Neural crest cell (in vitro differentiated cells): ENCODE data around the gene TFAP2D. TPM values are rescaled to one million over a fixed set of nuclear protein-coding genes. Genes with fewer than 3 reads are reported as not detected.

Source experiments
- DNase-seq: peaks from one replicate; pipeline ENCODE4 v3.0.0; 2021; ENCODE audit warnings: low read depth, mixed read lengths, low spot score
- H3K27ac Mint-ChIP-seq: one replicate; pipeline ENCODE4 v1.8.0; 2021; ENCODE audit warnings: mild to moderate bottlenecking, mixed read lengths; ENCODE audit not compliant: unreplicated experiment
- H3K27me3 Mint-ChIP-seq: 2 replicates; pipeline ENCODE4 v1.8.0; 2021; ENCODE audit warnings: low read depth, mild to moderate bottlenecking, mixed read lengths
- H3K36me3 Mint-ChIP-seq: 2 replicates; pipeline ENCODE4 v1.8.0; 2021; ENCODE audit warnings: low read depth, mild to moderate bottlenecking, mixed read lengths
- H3K4me1 Mint-ChIP-seq: 2 replicates; pipeline ENCODE4 v1.8.0; 2021; ENCODE audit warnings: mixed read lengths
- H3K4me3 Mint-ChIP-seq: one replicate; pipeline ENCODE4 v1.8.0; 2021; ENCODE audit warnings: mild to moderate bottlenecking, mixed read lengths
- H3K9me3 Mint-ChIP-seq: 2 replicates; pipeline ENCODE4 v1.8.0; 2021; ENCODE audit warnings: mixed read lengths
- CTCF ChIP-seq: fragments of 200-600 bp; sonication (generic); conservative IDR thresholded peaks from 2 replicates; pipeline ENCODE4 v1.5.0; 2021; ENCODE audit warnings: antibody characterized with exemption, mild to moderate bottlenecking
- total RNA-seq: library from RNA; stranded (reverse); gene quantifications from 2 replicates; pipeline ENCODE4 v1.2.1, GENCODE V29; 2021

Gene TFAP2D
- total RNA-seq, 1 donor from 2014 or later, result not detected

- DNase-seq, result no peak
- Mint-ChIP-seq H3K9me3 (no peaks in the 10 kb centered on the region), H3K27me3 (peaks cover 83% of the 10 kb centered on the region), H3K4me3 (no peak overlapping the region), H3K36me3 (no peaks in the 10 kb centered on the region), H3K27ac (no peak overlapping the region), H3K4me1 (no peaks in the 10 kb centered on the region)
- no peak for TF ChIP-seq CTCF
Observed at GRCh38 chr6:50742161-50742560, 28.8 kb downstream of the TFAP2D start.

GRCh38 chr6:50744976-50745375, 31.6 kb downstream of the TFAP2D start:
- Mint-ChIP-seq H3K9me3 (no peaks in the 10 kb centered on the region), H3K4me1 (no peaks in the 10 kb centered on the region), H3K27me3 (peaks cover 78% of the 10 kb centered on the region), H3K4me3 (no peak overlapping the region), H3K27ac (no peak overlapping the region), H3K36me3 (no peaks in the 10 kb centered on the region)
- DNase-seq, result no peak
- TF ChIP-seq CTCF, result no peak

DNA sequence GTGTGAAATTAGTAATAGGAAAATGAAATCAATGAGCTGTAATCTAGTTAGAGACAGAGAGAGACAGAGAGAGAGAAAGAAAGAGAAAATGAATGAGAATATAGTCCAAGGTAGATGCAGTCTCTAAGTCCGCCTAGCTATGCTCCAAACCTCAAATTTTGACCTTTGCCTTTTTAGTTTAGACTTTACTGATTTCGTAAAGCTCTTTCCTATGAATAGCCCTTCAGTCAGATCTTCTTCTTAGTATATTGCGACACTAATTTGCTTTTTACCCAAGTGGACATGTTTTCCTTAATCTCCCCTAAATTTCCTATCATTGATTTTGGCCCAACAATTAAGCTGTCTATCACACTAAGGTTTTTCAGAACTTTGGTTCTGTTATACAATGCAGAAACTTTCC, 49.5 kb downstream of the TFAP2D start:
- Mint-ChIP-seq H3K4me3 (no peak overlapping the region), H3K36me3 (no peaks in the 10 kb centered on the region), H3K4me1 (no peaks in the 10 kb centered on the region), H3K27me3 (peaks cover 18% of the 10 kb centered on the region), H3K9me3 (no peaks in the 10 kb centered on the region), H3K27ac (no peak overlapping the region)
- DNase-seq, result no peak
- TF ChIP-seq CTCF, result no peak

GRCh38 chr6:50778696-50779095, 65.4 kb downstream of the TFAP2D start:
- H3K36me3 Mint-ChIP-seq, result no peaks in the 10 kb centered on the region
- no peak overlapping the region for H3K4me3 Mint-ChIP-seq
- no peaks in the 10 kb centered on the region for H3K4me1 Mint-ChIP-seq
- H3K9me3 Mint-ChIP-seq, result peaks cover 2% of the 10 kb centered on the region
- H3K27ac Mint-ChIP-seq, result no peak overlapping the region
- TF ChIP-seq CTCF, result no peak
- no peak for DNase-seq
- peaks cover 10% of the 10 kb centered on the region for H3K27me3 Mint-ChIP-seq

- no peak for DNase-seq
- TF ChIP-seq CTCF, result no peak
- no peaks in the 10 kb centered on the region for H3K36me3 Mint-ChIP-seq
- H3K27ac Mint-ChIP-seq, result no peak overlapping the region
- no peaks in the 10 kb centered on the region for H3K4me1 Mint-ChIP-seq
- H3K4me3 Mint-ChIP-seq, result no peak overlapping the region
- peaks cover 2% of the 10 kb centered on the region for H3K9me3 Mint-ChIP-seq
- H3K27me3 Mint-ChIP-seq, result peaks cover 7% of the 10 kb centered on the region
Observed at GRCh38 chr6:50780382-50780781, 67.1 kb downstream of the TFAP2D start.

GRCh38 chr6:50785921-50786320, 72.6 kb downstream of the TFAP2D start:
- Mint-ChIP-seq H3K9me3 (peaks cover 2% of the 10 kb centered on the region), H3K27ac (no peak overlapping the region), H3K36me3 (no peaks in the 10 kb centered on the region), H3K4me3 (no peak overlapping the region), H3K4me1 (no peaks in the 10 kb centered on the region), H3K27me3 (peaks cover 6% of the 10 kb centered on the region)
- no peak for TF ChIP-seq CTCF
- no peak for DNase-seq
